ENCODE data around the gene WNT9B.

- TF ChIP-seq CTCF (conservative IDR thresholded peaks at IDR 0.05; ENCODE audit: low read depth, low read length) (no peak), EZH2 (IDR thresholded peaks at IDR 0.05; ENCODE audit: borderline replicate concordance, low read depth, low read length, poor library complexity, severe bottlenecking) (no peak)
Observed at GRCh38 chr17:46850688-46851028, 725 bp upstream of the WNT9B start.

Data from A673 (cell line).